Gastroesophageal sphincter (tissue), 3 donors: ENCODE measurements around the gene OR10G8.

ENCODE experiments used
- EP300 ChIP-seq: sonication (generic); formaldehyde crosslinking; IDR thresholded peaks from one replicate; pipeline ENCODE4 v1.6.1; 2017; ENCODE audit warnings: antibody characterized with exemption, mild to moderate bottlenecking
- POLR2A ChIP-seq, 2 donors: fragments of 450-650 bp; IDR thresholded peaks; one replicate each; pipeline ENCODE4 v1.6.1; 2017; ENCODE audit warnings: antibody characterized with exemption in 2 of 2, mild to moderate bottlenecking in 2 of 2, moderate library complexity in 1 of 2
- POLR2AphosphoS5 ChIP-seq: sonication (generic); formaldehyde crosslinking; IDR thresholded peaks from one replicate; pipeline ENCODE4 v1.6.1; 2017; ENCODE audit warnings: antibody characterized with exemption
- TF ChIP-seq, protein P1 (sequence below), 4 experiments: fragments of 200-600 bp in 2 of 4; fragments of 450-650 bp in 2 of 4; sonication (generic) in 1 of 4; IDR thresholded peaks; one replicate each; pipeline ENCODE4 v1.5.1; 2017 to 2019; ENCODE audit warnings: antibody characterized with exemption in 4 of 4, mild to moderate bottlenecking in 2 of 4, moderate library complexity in 2 of 4

- TF ChIP-seq, protein P1, sequence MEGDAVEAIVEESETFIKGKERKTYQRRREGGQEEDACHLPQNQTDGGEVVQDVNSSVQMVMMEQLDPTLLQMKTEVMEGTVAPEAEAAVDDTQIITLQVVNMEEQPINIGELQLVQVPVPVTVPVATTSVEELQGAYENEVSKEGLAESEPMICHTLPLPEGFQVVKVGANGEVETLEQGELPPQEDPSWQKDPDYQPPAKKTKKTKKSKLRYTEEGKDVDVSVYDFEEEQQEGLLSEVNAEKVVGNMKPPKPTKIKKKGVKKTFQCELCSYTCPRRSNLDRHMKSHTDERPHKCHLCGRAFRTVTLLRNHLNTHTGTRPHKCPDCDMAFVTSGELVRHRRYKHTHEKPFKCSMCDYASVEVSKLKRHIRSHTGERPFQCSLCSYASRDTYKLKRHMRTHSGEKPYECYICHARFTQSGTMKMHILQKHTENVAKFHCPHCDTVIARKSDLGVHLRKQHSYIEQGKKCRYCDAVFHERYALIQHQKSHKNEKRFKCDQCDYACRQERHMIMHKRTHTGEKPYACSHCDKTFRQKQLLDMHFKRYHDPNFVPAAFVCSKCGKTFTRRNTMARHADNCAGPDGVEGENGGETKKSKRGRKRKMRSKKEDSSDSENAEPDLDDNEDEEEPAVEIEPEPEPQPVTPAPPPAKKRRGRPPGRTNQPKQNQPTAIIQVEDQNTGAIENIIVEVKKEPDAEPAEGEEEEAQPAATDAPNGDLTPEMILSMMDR (IDR thresholded peaks at IDR 0.05) = no peak
- TF ChIP-seq POLR2A (IDR thresholded peaks at IDR 0.05) (no peak), POLR2AphosphoS5 (no peak), EP300 (no peak)
Measured at GRCh38 chr11:124050748-124051147, 24.1 kb downstream of the OR10G8 start.
